Transverse colon (tissue), 4 donors: Measurements from ENCODE around the gene FXYD2. TPM values are rescaled to one million over a fixed set of nuclear protein-coding genes. Genes with fewer than 3 reads are reported as not detected.
"Not testable (repeated sequence)": the region's sequence is repeated elsewhere in the genome, so short reads cannot be mapped to it uniquely, and the experiment has no call there.

Experiments
- DNase-seq: peaks from one replicate; pipeline ENCODE4 v3.0.0-alpha.2; 2019
- H3K27ac ChIP-seq, 4 donors: fragments of 200-600 bp; sonication (generic); 2 replicates each; pipeline ENCODE4 v1.5.1; 2016 to 2018; ENCODE audit warnings: inconsistent platforms in 4 of 4
- H3K27me3 ChIP-seq: fragments of 200-600 bp; sonication (generic); 2 replicates; pipeline ENCODE4 v1.5.1; 2017; ENCODE audit warnings: inconsistent platforms
- H3K36me3 ChIP-seq, 4 donors: fragments of 200-600 bp; sonication (generic); 2 replicates each; pipeline ENCODE4 v1.5.1; 2017 to 2019; ENCODE audit warnings: inconsistent platforms in 4 of 4
- H3K4me1 ChIP-seq, 4 donors: fragments of 200-600 bp; sonication (generic); 2 replicates each; pipeline ENCODE4 v1.5.1; 2017 to 2020; ENCODE audit warnings: inconsistent platforms in 4 of 4
- H3K4me3 ChIP-seq, 4 donors: fragments of 200-600 bp; sonication (generic); 1 replicate in 1 of 4; 2 replicates in 3 of 4; pipeline versions ENCODE4 v1.5.1 to v1.6.1; 2017 to 2019; ENCODE audit warnings: inconsistent platforms in 4 of 4
- H3K9me3 ChIP-seq, 2 donors: fragments of 200-600 bp; sonication (generic); 2 replicates each; pipeline ENCODE4 v1.5.1; 2017 to 2019; ENCODE audit warnings: inconsistent platforms in 2 of 2
- EP300 ChIP-seq: sonication (generic); formaldehyde crosslinking; IDR thresholded peaks from one replicate; pipeline ENCODE4 v1.6.1; 2017; ENCODE audit warnings: antibody characterized with exemption, low read depth
- POLR2A ChIP-seq: fragments of 450-650 bp; IDR thresholded peaks from one replicate; pipeline ENCODE4 v1.6.1; 2016; ENCODE audit warnings: antibody characterized with exemption, mild to moderate bottlenecking, moderate library complexity
- POLR2AphosphoS5 ChIP-seq, 3 donors: sonication (generic); formaldehyde crosslinking; IDR thresholded peaks; one replicate each; pipeline ENCODE4 v1.6.1; 2016; ENCODE audit warnings: antibody characterized with exemption in 3 of 3
- WGBS, 2 donors: methylation state at CpG; one replicate each; pipeline ENCODE4 v1.1.5; 2018; ENCODE audit warnings: low coverage in 1 of 2; 5-methylcytosine and 5-hydroxymethylcytosine counted together
- in situ Hi-C, 4 donors: fragments of 200-750 bp; cut with MboI; loops; one replicate each; pipeline versions ENCODE4 v1.15.0 to v1.15.1; 2017; ENCODE audit warnings: low sequenced_read_pairs in 3 of 4, low pct_ligation_motif_present in 1 of 4, low pct_unique_long_range_greater_than_20kb in 1 of 4
- intact Hi-C: fragments of 100-400 bp; cut with DNase I; formaldehyde crosslinking; loops from one replicate; pipeline ENCODE4 v1.15.1; 2023; ENCODE audit warnings: low total_unique reads
- total RNA-seq, 4 donors: library from RNA; depleted of rRNA; stranded (reverse); fragments of >200 nt; gene quantifications; one replicate each; pipeline ENCODE4 v1.1.0, GENCODE V29; 2016
- TF ChIP-seq, protein P1 (sequence below), 5 experiments: fragments of 200-600 bp in 3 of 5; fragments of 450-650 bp in 2 of 5; sonication (generic) in 3 of 5; IDR thresholded peaks; 1 replicate in 2 of 5; 2 replicates in 3 of 5; pipeline ENCODE4 v1.5.1; 2016 to 2017; ENCODE audit warnings: antibody characterized with exemption in 5 of 5, inconsistent platforms in 3 of 5, mild to moderate bottlenecking in 2 of 5, moderate library complexity in 1 of 5

The FXYD2 gene
- total RNA-seq, 4 donors from 2014 or later, result 0.64 to 1.2 (median 1.1) TPM; not detected in 1

DNA sequence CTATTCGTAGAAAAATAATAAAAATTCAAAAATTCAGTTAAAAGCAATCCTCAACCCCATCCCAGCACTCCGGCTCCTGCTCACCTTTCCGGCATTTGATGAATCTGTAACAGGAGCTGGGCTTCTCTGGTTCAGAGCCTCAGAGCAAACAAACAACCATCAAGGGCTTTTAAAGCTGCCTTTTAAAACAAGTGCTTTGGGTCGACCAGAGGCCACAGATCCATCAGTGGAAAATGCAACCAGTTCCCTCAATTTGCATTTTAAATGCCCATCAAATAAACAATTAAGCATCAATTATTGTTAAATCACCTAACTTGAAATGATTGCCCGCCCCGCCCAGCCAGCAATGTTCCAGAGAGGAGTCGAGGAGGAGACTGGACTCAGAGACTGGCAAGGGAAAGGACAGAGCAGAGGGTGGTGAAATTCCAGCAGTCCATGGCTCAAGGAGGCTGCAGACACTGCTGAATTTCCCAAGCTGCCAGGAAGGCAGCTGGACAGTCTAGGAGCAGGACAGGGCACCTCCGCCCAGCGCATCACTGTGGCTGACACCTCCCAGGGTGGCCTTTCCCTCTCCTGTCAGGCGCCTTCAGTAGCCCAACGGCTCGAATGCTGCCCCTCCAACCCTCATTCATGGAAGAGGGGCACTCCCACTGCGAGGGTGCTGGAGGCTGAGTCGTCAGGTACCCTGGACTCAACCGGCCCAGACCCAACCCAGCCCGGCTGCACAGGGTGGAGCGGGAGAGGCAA, 44.4 kb upstream of the FXYD2 start:
- in situ Hi-C loops, result no loop called here
- Histone ChIP-seq H3K4me3 (no peak overlapping the region), H3K9me3 (no peaks in the 10 kb centered on the region), H3K27me3 (peaks cover 6% of the 10 kb centered on the region), H3K27ac (peak overlapping the region; percentile 47 to 90 (median 62)), H3K36me3 (no peaks in the 10 kb centered on the region), H3K4me1 (peaks cover 7 to 39% (median 31%) of the 10 kb centered on the region in 4 donors)
- no peak for TF ChIP-seq EP300
- no peak for TF ChIP-seq POLR2AphosphoS5 (IDR thresholded peaks at IDR 0.05)
- TF ChIP-seq, protein P1, sequence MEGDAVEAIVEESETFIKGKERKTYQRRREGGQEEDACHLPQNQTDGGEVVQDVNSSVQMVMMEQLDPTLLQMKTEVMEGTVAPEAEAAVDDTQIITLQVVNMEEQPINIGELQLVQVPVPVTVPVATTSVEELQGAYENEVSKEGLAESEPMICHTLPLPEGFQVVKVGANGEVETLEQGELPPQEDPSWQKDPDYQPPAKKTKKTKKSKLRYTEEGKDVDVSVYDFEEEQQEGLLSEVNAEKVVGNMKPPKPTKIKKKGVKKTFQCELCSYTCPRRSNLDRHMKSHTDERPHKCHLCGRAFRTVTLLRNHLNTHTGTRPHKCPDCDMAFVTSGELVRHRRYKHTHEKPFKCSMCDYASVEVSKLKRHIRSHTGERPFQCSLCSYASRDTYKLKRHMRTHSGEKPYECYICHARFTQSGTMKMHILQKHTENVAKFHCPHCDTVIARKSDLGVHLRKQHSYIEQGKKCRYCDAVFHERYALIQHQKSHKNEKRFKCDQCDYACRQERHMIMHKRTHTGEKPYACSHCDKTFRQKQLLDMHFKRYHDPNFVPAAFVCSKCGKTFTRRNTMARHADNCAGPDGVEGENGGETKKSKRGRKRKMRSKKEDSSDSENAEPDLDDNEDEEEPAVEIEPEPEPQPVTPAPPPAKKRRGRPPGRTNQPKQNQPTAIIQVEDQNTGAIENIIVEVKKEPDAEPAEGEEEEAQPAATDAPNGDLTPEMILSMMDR (IDR thresholded peaks at IDR 0.05), result no peak
- no peak for TF ChIP-seq POLR2A
- DNase-seq, result no peak
- WGBS, 2 donors, result 81 to 85% methylated on average over 3 to 17 of the region's 17 CpGs
- intact Hi-C loops, result no loop called here

DNA sequence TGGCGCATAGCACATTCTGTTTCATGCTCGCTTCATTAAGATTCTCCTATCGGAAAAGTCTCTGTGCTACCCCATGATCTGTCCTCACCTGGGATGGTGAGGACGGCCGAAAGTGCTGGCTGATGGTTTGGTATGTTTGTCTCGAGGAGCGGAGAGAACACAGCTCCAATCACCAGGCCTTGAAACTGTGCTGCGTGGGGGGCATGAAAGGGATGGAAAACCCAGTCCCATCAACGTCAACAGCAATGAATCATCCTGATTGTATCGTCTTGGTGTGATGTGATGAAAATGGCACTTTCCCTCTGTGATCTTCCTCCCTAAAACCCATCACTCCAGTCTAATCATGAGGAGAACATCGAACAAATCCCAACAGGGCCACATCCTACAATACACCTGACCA, 43.5 kb upstream of the FXYD2 start:
- Histone ChIP-seq H3K9me3 (no peaks in the 10 kb centered on the region), H3K27me3 (no peaks in the 10 kb centered on the region), H3K27ac (peak overlapping the region in 1 of 4 donors; percentile 90), H3K36me3 (no peaks in the 10 kb centered on the region), H3K4me3 (no peak overlapping the region), H3K4me1 (peaks cover 7 to 40% (median 27%) of the 10 kb centered on the region in 4 donors)
- 80 to 92% methylated on average over 5 to 11 of the region's 11 CpGs for WGBS, 2 donors
- DNase-seq, result no peak
- intact Hi-C loops (no loop called here), in situ Hi-C loops (no loop called here)
- TF ChIP-seq POLR2AphosphoS5 (IDR thresholded peaks at IDR 0.05), result no peak
- TF ChIP-seq, protein P1 (IDR thresholded peaks at IDR 0.05), result no peak
- TF ChIP-seq EP300, result no peak
- TF ChIP-seq POLR2A, result no peak

DNA sequence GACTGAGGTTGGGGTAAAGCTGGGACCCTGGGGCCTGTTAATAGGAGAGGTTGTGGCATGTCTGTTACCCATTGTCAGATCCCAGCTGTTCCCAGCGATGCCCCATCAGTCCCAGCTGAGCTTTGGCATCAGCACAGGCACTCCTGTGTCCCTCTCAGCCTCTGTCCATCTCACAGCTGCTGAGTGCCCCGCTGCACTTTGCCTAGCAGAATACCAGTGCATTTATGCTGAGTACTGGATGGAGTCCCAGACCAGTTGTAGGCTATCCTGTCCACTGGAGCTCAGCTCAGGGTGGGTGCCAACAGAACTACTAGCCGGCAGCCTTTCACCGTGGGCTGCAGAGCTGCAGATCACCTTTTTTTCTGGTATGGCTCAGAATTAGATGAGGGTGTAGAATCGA, 42.0 kb upstream of the FXYD2 start:
- Histone ChIP-seq H3K4me3 (no peak overlapping the region), H3K36me3 (no peaks in the 10 kb centered on the region), H3K9me3 (no peaks in the 10 kb centered on the region), H3K27me3 (no peaks in the 10 kb centered on the region), H3K4me1 (peaks cover 16 to 41% (median 27%) of the 10 kb centered on the region in 4 donors), H3K27ac (peak overlapping the region in 2 of 4 donors; percentile 26 to 36)
- WGBS, 2 donors, result 43 to 71% methylated on average over 1 to 5 of the region's 5 CpGs
- no peak for TF ChIP-seq POLR2A
- no peak for TF ChIP-seq POLR2AphosphoS5 (IDR thresholded peaks at IDR 0.05)
- no peak for TF ChIP-seq EP300
- TF ChIP-seq, protein P1 (IDR thresholded peaks at IDR 0.05), result no peak
- intact Hi-C loops, result no loop called here
- in situ Hi-C loops, result no loop called here
- no peak for DNase-seq

DNA sequence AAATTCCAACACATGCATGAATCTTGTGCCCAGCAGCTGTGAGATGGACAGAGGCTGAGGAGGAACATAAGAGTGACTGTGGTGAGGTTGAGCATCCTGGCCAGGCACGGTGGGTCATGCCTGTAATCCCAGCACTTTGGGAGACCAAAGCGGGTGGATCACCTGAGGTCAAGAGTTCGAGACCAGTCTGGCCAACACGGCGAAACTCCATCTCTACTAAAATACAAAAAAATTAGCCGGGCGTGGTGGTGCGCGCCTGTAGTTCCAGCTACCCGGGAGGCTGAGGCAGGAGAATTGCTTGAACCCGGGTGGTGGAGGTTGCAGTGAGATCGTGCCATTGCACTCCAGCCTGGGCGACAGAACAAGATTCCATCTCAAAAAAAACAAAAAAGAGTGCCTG, 41.0 kb upstream of the FXYD2 start:
- H3K4me3 ChIP-seq, in situ Hi-C loops, H3K36me3 ChIP-seq, DNase-seq, intact Hi-C loops, H3K27me3 ChIP-seq, H3K9me3 ChIP-seq, H3K27ac ChIP-seq: not testable (repeated sequence)
- WGBS, 2 donors, result 89% methylated on average over 13 of the region's 13 CpGs; no CpG with 5 or more reads in 1 of the 2 donors
- peaks cover 16 to 45% (median 22%) of the 10 kb centered on the region in 4 donors for H3K4me1 ChIP-seq
